Thyroid gland (tissue), 4 donors: ENCODE results near the gene CTXND1.

Experiments used
- CTCF ChIP-seq, 6 experiments: fragments of 200-600 bp in 3 of 6; fragments of 450-650 bp in 3 of 6; sonication (generic) in 3 of 6; IDR thresholded peaks; one replicate each; pipeline ENCODE4 v1.5.1; 2016 to 2019; ENCODE audit warnings: antibody characterized with exemption in 6 of 6, mild to moderate bottlenecking in 2 of 6, inconsistent platforms in 1 of 6, moderate library complexity in 1 of 6
- POLR2A ChIP-seq, 2 donors: fragments of 450-650 bp; IDR thresholded peaks; one replicate each; pipeline ENCODE4 v1.6.1; 2017; ENCODE audit warnings: antibody characterized with exemption in 2 of 2, mild to moderate bottlenecking in 2 of 2, moderate library complexity in 1 of 2

DNA sequence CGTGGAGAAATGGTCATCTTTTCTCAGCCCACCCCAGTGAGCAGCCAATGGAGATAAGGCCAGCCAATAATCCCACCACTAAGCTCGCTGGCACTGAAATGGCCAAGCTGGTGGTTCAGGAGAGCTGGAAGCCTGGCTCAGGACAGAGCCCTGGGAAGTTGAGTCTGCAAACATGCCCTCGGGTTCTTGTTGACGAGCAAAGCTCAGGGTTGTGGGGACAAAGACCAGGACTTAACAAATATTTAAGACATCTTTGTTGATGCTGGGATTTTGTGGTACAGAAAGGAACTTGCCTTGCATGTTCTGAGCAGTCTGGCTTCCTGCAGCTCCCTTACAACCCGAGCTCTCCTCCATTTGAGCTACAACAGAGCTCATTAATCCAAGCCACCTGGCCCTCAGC is 94.8 kb downstream of the CTXND1 start:
- no peak for TF ChIP-seq POLR2A (IDR thresholded peaks at IDR 0.05)
- no peak for TF ChIP-seq CTCF (IDR thresholded peaks at IDR 0.05)
